Caco-2 (cell line): ENCODE measurements around the gene ERC2. TPM values are rescaled to one million over a fixed set of nuclear protein-coding genes. Genes with fewer than 3 reads are reported as not detected.

Experiments
- BruUV-seq: library from RNA; stranded (reverse); fragments of 400-500 nt; replicated peaks from 2 replicates; lab custom pipeline; 2021; lab: Mats Ljungman, UMichigan
- CTCF ChIA-PET: fragments of 300-600 bp; sonication (Branson Sonifier 250); formaldehyde crosslinking; loops from one replicate; lab custom pipeline; 2022; ENCODE audit warnings: antibody characterized with exemption; lab: Charles Lee
- POLR2A ChIA-PET: fragments of 300-600 bp; sonication (Branson Sonifier 250); formaldehyde crosslinking; loops from one replicate; lab custom pipeline; 2022; ENCODE audit warnings: antibody characterized with exemption; lab: Charles Lee
- DNase-seq, 2 experiments: peaks; one replicate each; pipeline versions ENCODE4 v3.0.0 to v3.0.0-alpha.2; 2020 to 2022
- H3K27me3 ChIP-seq: replicated peaks from 2 replicates; pipeline ENCODE4 v1.6.0; 2011; ENCODE audit warnings: low read length; ENCODE audit not compliant: control insufficient read depth, insufficient read depth
- H3K36me3 ChIP-seq: 2 replicates; pipeline ENCODE4 v1.5.1; 2011; ENCODE audit warnings: low read length; ENCODE audit not compliant: control insufficient read depth, insufficient read depth
- H3K4me1 ChIP-seq: fragments of 250-450 bp; sonication (Bioruptor Pico); 2 replicates; pipeline ENCODE4 v1.5.1; 2020; ENCODE audit warnings: mild to moderate bottlenecking
- H3K4me3 ChIP-seq: 2 replicates; pipeline ENCODE4 v1.5.1; 2011; ENCODE audit warnings: low read depth, mild to moderate bottlenecking, control low read depth, low read length
- H3K9me3 ChIP-seq: fragments of 250-450 bp; sonication (Bioruptor Pico); 2 replicates; pipeline ENCODE4 v1.5.1; 2020; ENCODE audit warnings: mild to moderate bottlenecking, moderate library complexity
- H3K27ac Mint-ChIP-seq: one replicate; pipeline ENCODE4 v1.8.0; 2022; ENCODE audit warnings: mixed read lengths; ENCODE audit not compliant: unreplicated experiment
- H3K27me3 Mint-ChIP-seq: one replicate; pipeline ENCODE4 v1.8.0; 2022; ENCODE audit warnings: mixed read lengths; ENCODE audit not compliant: insufficient read depth, unreplicated experiment
- H3K36me3 Mint-ChIP-seq: one replicate; pipeline ENCODE4 v1.8.0; 2022; ENCODE audit warnings: mild to moderate bottlenecking, mixed read lengths; ENCODE audit not compliant: insufficient read depth, unreplicated experiment
- H3K4me1 Mint-ChIP-seq: one replicate; pipeline ENCODE4 v1.8.0; 2022; ENCODE audit warnings: low read depth, mixed read lengths; ENCODE audit not compliant: unreplicated experiment
- H3K4me3 Mint-ChIP-seq: one replicate; pipeline ENCODE4 v1.8.0; 2022; ENCODE audit warnings: mild to moderate bottlenecking, moderate library complexity, mixed read lengths; ENCODE audit not compliant: unreplicated experiment
- H3K9me3 Mint-ChIP-seq: one replicate; pipeline ENCODE4 v1.8.0; 2022; ENCODE audit warnings: mixed read lengths; ENCODE audit not compliant: unreplicated experiment
- intact Hi-C: fragments of 100-400 bp; cut with micrococcal nuclease; formaldehyde crosslinking; loops from one replicate; pipeline ENCODE4 v1.10.0; 2022; ENCODE audit not compliant: unreplicated experiment
- total RNA-seq: library from RNA; stranded (reverse); gene quantifications from 2 replicates; pipeline ENCODE4 v1.2.3, GENCODE V29; 2022
- TF ChIP-seq, protein P1 (sequence below), 2 experiments: fragments of 200-600 bp in 1 of 2; IDR thresholded peaks; 1 replicate in 1 of 2; 2 replicates in 1 of 2; pipeline versions ENCODE4 v1.5.1 to v1.8.0; 2011 to 2022; ENCODE audit warnings: antibody characterized with exemption in 1 of 2, control low read depth in 1 of 2, inconsistent platforms in 1 of 2, low read depth in 1 of 2, low read length in 1 of 2, mild to moderate bottlenecking in 1 of 2, moderate library complexity in 1 of 2; ENCODE audit not compliant: insufficient read depth in 1 of 2, severe bottlenecking in 1 of 2, unreplicated experiment in 1 of 2

ERC2 gene
- total RNA-seq, 1 experiment from 2014 or later: 0.54 TPM

- Mint-ChIP-seq H3K9me3 (peaks cover 10% of the 10 kb centered on the region), H3K27me3 (no peaks in the 10 kb centered on the region), H3K36me3 (peaks cover 12% of the 10 kb centered on the region), H3K4me1 (peaks cover 37% of the 10 kb centered on the region), H3K4me3 (no peak overlapping the region), H3K27ac (peak overlapping the region; percentile 15)
- TF ChIP-seq, protein P1, sequence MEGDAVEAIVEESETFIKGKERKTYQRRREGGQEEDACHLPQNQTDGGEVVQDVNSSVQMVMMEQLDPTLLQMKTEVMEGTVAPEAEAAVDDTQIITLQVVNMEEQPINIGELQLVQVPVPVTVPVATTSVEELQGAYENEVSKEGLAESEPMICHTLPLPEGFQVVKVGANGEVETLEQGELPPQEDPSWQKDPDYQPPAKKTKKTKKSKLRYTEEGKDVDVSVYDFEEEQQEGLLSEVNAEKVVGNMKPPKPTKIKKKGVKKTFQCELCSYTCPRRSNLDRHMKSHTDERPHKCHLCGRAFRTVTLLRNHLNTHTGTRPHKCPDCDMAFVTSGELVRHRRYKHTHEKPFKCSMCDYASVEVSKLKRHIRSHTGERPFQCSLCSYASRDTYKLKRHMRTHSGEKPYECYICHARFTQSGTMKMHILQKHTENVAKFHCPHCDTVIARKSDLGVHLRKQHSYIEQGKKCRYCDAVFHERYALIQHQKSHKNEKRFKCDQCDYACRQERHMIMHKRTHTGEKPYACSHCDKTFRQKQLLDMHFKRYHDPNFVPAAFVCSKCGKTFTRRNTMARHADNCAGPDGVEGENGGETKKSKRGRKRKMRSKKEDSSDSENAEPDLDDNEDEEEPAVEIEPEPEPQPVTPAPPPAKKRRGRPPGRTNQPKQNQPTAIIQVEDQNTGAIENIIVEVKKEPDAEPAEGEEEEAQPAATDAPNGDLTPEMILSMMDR (IDR thresholded peaks at IDR 0.05; ENCODE audit: insufficient read depth in 1 of 2, low read depth in 1 of 2, low read length in 1 of 2, severe bottlenecking in 1 of 2, unreplicated experiment in 1 of 2): no peak
- CTCF ChIA-PET: no interaction called here
- Histone ChIP-seq H3K36me3 (no peaks in the 10 kb centered on the region), H3K4me1 (peaks cover 41% of the 10 kb centered on the region), H3K4me3 (no peak overlapping the region), H3K9me3 (no peaks in the 10 kb centered on the region), H3K27me3 (no peaks in the 10 kb centered on the region)
- no TSS peak for BruUV-seq
- intact Hi-C loops: no loop called here
- no peak for DNase-seq
- POLR2A ChIA-PET: no interaction called here
Measured at GRCh38 chr3:55624238-55624637, 844.0 kb downstream of the ERC2 start.

DNA sequence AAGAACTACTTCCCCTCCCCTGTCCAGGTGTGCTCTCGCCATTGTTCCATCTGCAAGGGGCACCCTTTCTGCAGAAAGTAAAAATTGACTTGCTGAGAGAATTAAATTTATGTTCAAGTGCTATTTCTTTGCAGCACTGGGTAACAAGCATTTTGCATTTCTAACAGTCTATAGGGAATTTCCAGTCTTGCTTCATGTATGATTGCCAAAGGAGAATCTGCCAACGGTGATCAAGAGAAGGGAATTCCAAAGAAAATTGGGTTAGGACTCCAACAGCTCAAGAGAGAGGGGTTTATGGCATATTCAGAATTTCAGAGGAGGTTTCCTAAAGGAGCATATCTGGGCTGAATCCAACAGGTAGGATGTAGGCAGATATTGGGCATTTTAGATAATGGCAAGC, 844.5 kb downstream of the ERC2 start:
- TF ChIP-seq, protein P1 (IDR thresholded peaks at IDR 0.05; ENCODE audit: insufficient read depth in 1 of 2, low read depth in 1 of 2, low read length in 1 of 2, severe bottlenecking in 1 of 2, unreplicated experiment in 1 of 2): no peak
- intact Hi-C loops: no loop called here
- BruUV-seq: no TSS peak
- peaks cover 12% of the 10 kb centered on the region for H3K36me3 Mint-ChIP-seq
- Histone ChIP-seq H3K27me3 (no peaks in the 10 kb centered on the region), H3K4me3 (no peak overlapping the region), H3K4me1 (peaks cover 46% of the 10 kb centered on the region), H3K9me3 (no peaks in the 10 kb centered on the region), H3K36me3 (no peaks in the 10 kb centered on the region)
- peak overlapping the region; percentile 15 for H3K27ac Mint-ChIP-seq
- ChIA-PET POLR2A (no interaction called here), CTCF (no interaction called here)
- DNase-seq: no peak
- no peak overlapping the region for H3K4me3 Mint-ChIP-seq
- H3K9me3 Mint-ChIP-seq: peaks cover 10% of the 10 kb centered on the region
- H3K4me1 Mint-ChIP-seq: peaks cover 37% of the 10 kb centered on the region
- no peaks in the 10 kb centered on the region for H3K27me3 Mint-ChIP-seq

DNA sequence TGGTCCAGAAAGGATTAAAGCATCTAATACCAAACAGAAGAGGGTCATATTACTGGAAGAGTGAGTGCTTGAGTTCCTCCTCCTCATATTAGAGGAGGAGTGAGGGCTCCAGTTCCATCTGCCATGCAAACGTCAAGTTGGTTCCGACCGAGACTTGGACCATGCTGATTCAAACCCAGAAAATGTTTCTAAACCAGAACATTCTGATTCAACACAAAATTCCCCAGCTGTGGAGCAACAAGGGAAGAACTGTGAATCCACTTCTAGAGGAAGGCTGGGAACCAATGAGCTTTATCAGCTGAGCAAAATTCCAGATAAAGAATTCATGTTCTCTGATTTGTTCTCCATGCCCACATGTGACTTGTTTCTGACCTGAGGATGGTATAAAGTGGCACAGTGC, 845.5 kb downstream of the ERC2 start:
- intact Hi-C loops: no loop called here
- BruUV-seq: no TSS peak
- Histone ChIP-seq H3K36me3 (no peaks in the 10 kb centered on the region), H3K9me3 (no peaks in the 10 kb centered on the region), H3K27me3 (no peaks in the 10 kb centered on the region), H3K4me1 (peaks cover 47% of the 10 kb centered on the region), H3K4me3 (no peak overlapping the region)
- ChIA-PET CTCF (interaction anchor here (0.6 kb wide), 1 partner anchor 74 kb away, joined by 7 read pairs; no protein-coding TSS in a partner anchor), POLR2A (no interaction called here)
- DNase-seq: no peak
- peaks cover 12% of the 10 kb centered on the region for H3K36me3 Mint-ChIP-seq
- H3K4me3 Mint-ChIP-seq: no peak overlapping the region
- H3K27me3 Mint-ChIP-seq: no peaks in the 10 kb centered on the region
- peaks cover 10% of the 10 kb centered on the region for H3K9me3 Mint-ChIP-seq
- H3K4me1 Mint-ChIP-seq: peaks cover 37% of the 10 kb centered on the region
- H3K27ac Mint-ChIP-seq: no peak overlapping the region
- TF ChIP-seq, protein P1 (IDR thresholded peaks at IDR 0.05; ENCODE audit: insufficient read depth in 1 of 2, low read depth in 1 of 2, low read length in 1 of 2, severe bottlenecking in 1 of 2, unreplicated experiment in 1 of 2): no peak
